NCI-H524 treated with DMSO at 0.1 percent for 48 hours (cell line): ENCODE data around the gene WDR77.
A peak's percentile ranks its signal among the peaks of the same experiment; 100 is the strongest.

ENCODE experiments used
- DNase-seq: peaks from one replicate; lab custom pipeline; 2025; lab: John Stamatoyannopoulos, UW

Gene WDR77

DNA sequence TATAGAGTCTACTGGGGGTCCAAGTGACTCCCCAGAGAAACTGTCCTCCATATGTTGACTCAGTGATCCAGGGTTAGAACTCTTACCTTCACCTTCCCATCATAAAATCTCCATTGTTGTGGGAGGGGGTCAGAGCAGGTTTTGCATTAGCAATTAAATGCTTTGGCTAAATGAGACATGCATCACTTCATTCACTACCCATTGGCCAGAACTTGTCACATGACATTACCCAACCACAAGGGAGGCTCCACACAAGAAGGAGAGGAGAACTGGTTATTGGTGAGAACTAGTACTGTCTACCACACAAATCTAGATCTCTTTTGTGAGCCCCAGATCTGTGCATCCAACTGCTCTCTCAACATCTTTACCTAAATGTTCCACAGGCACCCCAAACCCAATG lies 20.5 kb upstream of the WDR77 start:
- no peak for DNase-seq

DNA sequence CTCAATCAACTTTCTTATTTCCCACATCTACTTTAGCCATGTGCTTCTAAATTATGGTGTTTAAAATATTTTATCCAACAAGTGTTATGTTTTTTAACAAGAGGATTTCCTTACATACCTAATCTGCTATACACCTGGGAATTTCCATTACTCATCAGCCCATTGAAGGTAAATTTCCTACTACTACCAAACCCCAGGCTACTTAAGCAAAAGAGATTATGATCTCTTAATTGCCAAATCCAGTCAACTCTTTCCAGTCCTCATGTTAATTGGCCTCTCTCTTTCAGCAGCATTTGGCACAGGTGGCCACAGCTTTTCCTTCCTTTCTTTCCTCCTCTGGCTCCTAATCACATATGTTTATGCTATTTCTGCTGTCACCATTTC lies 19.7 kb upstream of the WDR77 start:
- DNase-seq: peak; percentile 50

- no peak for DNase-seq
Observed at GRCh38 chr1:111467865-111468716, 19.0 kb upstream of the WDR77 start.

DNA sequence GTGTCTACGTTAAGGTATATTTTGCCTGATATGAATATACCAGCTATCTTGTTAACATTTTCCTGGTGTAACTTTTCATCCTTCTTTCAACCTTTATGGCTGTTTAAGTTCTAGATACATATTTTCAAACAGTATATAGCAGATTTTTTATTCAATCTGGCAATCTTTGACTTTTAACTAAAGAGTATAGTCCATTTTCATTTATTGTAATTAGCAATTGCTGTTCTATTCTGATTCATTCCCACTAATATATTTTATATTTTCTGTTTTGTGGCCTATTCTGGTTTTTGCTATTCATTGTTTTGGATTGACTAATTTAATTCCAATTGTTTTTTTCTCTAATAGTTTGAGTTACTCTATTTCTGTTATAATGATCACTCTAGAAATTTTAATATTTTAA lies 17.4 kb upstream of the WDR77 start:
- no peak for DNase-seq

- DNase-seq: no peak
Observed at GRCh38 chr1:111465754-111466153, 16.7 kb upstream of the WDR77 start.

GRCh38 chr1:111463029-111463683 lies 14.1 kb upstream of the WDR77 start:
- DNase-seq: no peak

DNA sequence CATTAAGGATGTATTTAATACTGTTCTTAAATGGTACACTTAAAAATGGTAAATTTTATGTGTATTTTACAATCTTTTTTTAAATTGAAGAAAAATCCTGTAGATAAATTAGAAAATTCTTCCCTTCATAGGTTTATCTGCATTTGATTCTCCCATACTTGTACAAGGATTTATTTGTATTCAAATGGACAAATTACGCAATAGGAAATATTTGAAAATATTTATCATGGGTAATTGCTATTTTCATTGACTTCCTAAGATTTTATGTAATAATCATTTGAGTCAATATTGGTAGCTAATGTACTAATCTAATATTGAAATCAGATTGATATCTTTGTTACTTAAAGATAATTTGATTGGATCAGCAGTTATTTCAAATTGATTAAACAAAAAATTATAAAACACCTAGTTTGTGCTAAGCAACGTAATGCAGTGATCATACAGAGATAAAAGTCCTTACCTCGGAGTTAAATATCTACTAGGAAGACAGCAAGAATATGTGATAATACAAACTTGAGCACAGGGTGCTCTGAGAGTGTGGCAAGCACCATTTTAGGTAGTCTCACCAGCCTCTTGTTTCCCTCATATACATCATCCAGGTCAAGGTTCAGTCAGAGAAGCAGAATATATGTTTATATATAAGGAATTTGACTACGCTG lies 13.4 kb upstream of the WDR77 start:
- no peak for DNase-seq

- DNase-seq: no peak
Observed at GRCh38 chr1:111461765-111462164, 12.7 kb upstream of the WDR77 start.

DNA sequence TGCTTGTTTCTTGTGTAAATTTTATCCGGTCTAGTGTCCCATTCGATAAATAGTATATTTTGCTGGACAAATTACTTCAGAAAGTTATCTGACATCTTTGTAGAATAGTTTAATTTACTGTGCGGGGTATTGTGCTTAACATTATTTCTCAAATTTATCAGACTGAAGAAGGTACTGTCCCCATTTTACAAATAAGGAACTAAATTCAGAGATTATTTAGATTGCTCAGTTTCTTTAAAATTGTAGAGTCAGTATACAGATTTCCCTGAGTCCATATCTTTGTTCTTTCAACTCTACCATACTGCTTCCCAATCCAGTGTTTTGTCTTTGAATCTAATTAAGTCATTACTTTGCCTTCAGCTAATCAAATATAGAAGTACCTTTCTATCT lies 6.6 kb upstream of the WDR77 start:
- no peak for DNase-seq

GRCh38 chr1:111454859-111455641 lies 6.0 kb upstream of the WDR77 start:
- no peak for DNase-seq

DNA sequence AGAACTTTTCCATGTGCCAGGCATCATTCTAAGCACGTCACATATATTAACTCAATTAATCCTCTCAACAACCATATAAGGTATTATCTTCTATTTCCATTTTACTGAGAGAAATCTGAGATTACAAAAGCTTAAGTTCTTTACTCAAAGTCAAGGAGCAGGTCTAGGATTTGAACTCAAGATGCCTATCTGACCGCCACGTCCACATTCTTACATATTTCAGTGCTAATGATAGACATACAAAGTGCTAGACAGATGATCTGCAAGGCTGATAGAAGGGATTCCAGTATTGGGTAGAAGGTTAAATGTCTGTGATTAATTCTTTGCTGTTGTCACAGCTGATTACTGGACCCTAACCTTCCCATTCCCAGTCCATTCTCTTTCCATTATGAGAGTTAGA lies 4.7 kb upstream of the WDR77 start:
- no peak for DNase-seq

- no peak for DNase-seq
Observed at GRCh38 chr1:111452581-111452980, 3.5 kb upstream of the WDR77 start.

DNA sequence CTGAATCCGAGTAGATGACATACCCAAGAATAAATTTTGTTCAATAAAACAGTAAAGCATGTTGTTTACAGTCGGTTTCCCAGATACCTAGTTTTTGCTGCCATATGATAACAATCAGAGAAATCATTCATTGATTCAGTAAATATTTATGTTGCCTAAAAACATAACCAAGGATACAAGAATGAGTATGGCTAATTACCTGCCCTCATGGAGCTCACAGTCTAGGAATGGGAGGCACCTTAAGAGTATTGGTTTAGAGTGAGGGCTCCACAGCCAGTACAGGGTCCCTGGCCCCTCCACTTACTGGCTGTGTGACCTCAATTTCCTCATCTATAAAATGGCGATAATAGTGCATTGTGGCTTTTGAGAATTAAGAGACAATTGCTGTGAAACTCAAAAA lies 1.1 kb upstream of the WDR77 start:
- no peak for DNase-seq

DNA sequence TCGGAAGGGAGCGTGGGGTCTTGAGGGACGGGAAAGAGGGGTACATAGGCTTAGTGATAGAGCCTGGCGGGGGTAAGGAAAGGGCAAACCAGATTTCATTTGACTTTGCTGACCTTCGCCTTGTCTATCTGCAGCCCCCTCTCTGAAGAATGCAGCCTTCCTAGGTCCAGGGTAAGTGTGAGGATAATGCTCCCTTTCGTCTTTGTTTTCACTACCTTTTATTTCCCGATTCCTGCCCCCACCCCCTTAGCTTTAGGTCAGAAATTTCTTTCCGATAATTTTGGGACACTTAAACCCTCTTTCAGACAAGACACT lies 604 bp upstream of the WDR77 start:
- no peak for DNase-seq

DNA sequence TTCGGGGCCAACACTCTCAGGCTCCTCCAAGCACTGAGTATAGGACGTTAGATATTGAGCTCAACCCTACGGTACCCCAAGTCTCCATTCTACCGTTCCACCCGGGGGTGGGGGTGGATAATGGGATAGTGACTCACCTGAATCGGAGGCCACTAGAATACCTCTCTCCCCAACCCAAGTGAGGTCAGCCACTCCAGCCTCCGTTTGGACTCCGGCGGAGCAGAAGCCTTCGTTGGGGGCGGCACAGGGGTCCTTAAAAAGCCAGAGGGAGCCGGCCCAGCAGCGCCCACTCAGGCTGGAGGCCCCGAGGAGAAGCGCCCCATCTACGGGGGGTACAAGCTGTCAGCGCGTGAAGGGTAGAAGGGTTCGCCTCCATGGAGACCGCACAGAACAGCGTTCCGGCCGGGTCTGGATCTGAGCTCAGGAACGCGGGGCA lies 556 bp downstream of the WDR77 start:
- no peak for DNase-seq

DNA sequence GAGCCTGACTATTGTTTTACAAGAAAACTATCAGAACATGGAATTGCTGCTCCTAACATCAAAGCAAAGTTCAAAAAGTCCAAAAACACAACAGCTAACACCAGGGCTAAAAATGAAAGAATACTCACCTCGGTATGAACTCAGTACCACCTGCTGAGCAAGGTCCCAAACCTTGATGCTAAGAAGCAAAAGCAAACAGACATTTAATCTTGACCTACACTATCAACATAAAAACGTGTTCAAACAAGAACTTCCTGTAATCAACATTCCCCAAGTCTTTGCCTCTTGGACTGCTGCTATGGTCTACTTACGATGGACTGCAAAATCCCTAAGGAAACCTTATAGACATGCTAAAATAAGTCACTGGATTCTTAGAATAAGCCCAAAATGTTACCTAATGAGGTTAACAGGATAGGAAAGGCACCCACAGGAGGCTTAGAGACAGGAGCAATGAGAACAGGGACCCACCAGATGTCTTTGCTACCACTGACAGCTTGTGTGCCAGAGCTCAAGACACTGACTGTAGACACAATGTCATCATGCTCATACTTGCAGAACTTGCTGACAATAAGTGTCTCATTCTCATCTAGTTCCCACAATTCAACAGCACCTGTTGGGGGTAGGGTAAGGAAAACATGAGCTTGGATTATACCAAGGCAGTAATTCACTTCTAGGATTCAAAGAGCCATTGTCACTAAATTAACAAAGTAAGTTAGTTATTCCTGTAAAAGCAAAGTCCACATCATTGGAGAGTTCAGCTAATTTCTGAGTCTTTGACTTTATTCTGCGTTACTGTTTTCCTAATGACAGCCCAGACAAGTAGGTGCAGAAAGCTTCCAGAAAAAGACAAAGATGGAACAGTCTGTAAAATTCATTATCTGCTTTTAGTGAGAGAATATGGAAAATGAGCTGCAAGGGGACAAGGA lies 1.8 kb downstream of the WDR77 start:
- DNase-seq: no peak

- no peak for DNase-seq
Observed at GRCh38 chr1:111446546-111446945, 2.5 kb downstream of the WDR77 start.

- DNase-seq: no peak
Observed at GRCh38 chr1:111444031-111444430, 5.0 kb downstream of the WDR77 start.

DNA sequence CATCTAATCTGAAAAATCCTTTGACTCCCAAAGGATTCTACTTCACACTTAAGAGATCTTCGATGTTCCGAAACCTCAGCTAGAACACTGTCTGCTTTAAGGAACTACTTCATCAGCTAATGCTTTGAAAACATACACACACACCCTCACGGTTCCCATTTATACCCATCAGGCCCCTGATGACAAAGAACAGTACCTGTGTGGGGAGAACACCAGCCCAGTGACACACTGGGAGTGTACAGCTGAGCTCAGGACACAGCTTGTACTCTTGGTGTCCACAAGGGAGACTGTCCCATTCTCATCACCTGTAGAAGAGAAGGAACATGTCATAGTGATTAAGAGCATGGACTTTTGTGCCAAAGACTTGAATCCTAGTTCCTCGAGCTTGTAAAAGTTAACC lies 6.6 kb downstream of the WDR77 start:
- DNase-seq: no peak

DNA sequence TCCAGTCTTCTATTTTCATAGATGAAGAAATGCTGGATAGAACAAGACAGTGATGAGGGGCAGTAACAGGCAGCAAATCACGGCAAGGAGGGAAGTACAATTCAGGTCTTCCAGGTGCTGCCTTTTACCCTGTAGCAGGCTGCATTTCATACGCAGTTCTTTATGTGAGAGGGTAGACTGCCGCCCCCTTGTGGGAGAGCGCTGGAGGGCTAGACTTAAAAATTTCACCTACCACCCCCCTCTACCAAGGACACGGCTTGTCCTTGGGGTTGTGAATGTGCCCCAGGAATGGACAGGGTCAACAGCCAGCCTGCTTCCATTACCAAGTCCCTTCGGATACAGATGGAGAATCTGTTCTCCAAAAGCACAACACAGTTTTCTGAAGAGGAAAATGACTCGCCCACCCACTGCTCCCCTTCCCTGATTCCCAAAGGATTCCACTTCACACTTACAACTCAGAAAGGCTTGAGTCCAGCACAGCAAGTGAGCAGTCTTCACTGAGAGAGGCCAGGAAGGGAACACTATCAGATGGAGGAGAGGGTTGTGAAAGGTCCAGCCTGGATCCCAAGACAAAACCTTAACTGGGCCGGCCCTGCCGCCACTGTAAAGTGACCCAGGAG lies 7.4 kb downstream of the WDR77 start:
- DNase-seq: no peak
